H1 (cell line): ENCODE results near the gene IFRD1. TPM values are rescaled to one million over a fixed set of nuclear protein-coding genes. Genes with fewer than 3 reads are reported as not detected.

Source experiments
- CTCF ChIA-PET: fragments of 300-600 bp; sonication (Branson Sonifier 250); formaldehyde crosslinking; loops from one replicate; lab custom pipeline; 2021; ENCODE audit not compliant: partially characterized antibody; lab: Charles Lee
- POLR2A ChIA-PET: fragments of 300-600 bp; sonication (Branson Sonifier 250); formaldehyde crosslinking; loops from one replicate; lab custom pipeline; 2021; ENCODE audit warnings: inconsistent platforms; ENCODE audit not compliant: partially characterized antibody; lab: Charles Lee
- DNase-seq, 2 experiments: peaks; one replicate each; pipeline versions ENCODE4 v3.0.0 to v3.0.0-alpha.2; 2010 to 2022; ENCODE audit warnings: low spot score in 2 of 2, low read depth in 1 of 2, mixed read lengths in 1 of 2
- FAIRE-seq: peaks from 2 replicates; lab custom pipeline; 2011; peaks lifted over from hg19 to GRCh38; lab: Jason Lieb, UNC
- H2AFZ ChIP-seq: 2 replicates; pipeline ENCODE4 v1.8.1; 2012; ENCODE audit warnings: low read length, inconsistent platforms
- H2AK5ac ChIP-seq: 2 replicates; pipeline ENCODE4 v1.6.1; 2013; ENCODE audit warnings: low read depth, low read length
- H2BK120ac ChIP-seq: replicated peaks from 2 replicates; pipeline ENCODE3; 2013; ENCODE audit warnings: low read depth, low read length, inconsistent platforms
- H2BK12ac ChIP-seq: 2 replicates; pipeline ENCODE4 v1.6.1; 2013; ENCODE audit warnings: low read depth, low read length
- H2BK15ac ChIP-seq: 2 replicates; pipeline ENCODE4 v1.6.1; 2013; ENCODE audit warnings: low read length
- H2BK20ac ChIP-seq: 2 replicates; pipeline ENCODE4 v1.6.1; 2013; ENCODE audit warnings: low read length
- H2BK5ac ChIP-seq: 2 replicates; pipeline ENCODE4 v1.6.1; 2013; ENCODE audit warnings: low read depth, low read length
- H3K14ac ChIP-seq: 2 replicates; pipeline ENCODE4 v1.6.1; 2013; ENCODE audit warnings: inconsistent platforms; ENCODE audit not compliant: insufficient read length
- H3K18ac ChIP-seq: 2 replicates; pipeline ENCODE4 v1.6.1; 2013; ENCODE audit warnings: low read length; ENCODE audit errors: extremely low read depth
- H3K23ac ChIP-seq: 2 replicates; pipeline ENCODE4 v1.6.1; 2013; ENCODE audit warnings: inconsistent platforms; ENCODE audit not compliant: insufficient read length
- H3K23me2 ChIP-seq: 2 replicates; pipeline ENCODE4 v1.6.1; 2013; ENCODE audit warnings: low read depth, low read length
- H3K27ac ChIP-seq: 2 replicates; pipeline ENCODE4 v1.6.1; 2011; ENCODE audit warnings: low read depth, low read length, inconsistent platforms
- H3K27me3 ChIP-seq, 4 experiments: replicated peaks in 1 of 4; 1 replicate in 1 of 4; 2 replicates in 3 of 4; pipeline versions ENCODE4 v1.6.1 to v1.8.1; 2011 to 2013; ENCODE audit warnings: low read length in 3 of 4, mild to moderate bottlenecking in 3 of 4, inconsistent platforms in 2 of 4, mixed read lengths in 2 of 4, moderate library complexity in 1 of 4; ENCODE audit not compliant: control insufficient read depth in 3 of 4, insufficient read depth in 3 of 4; ENCODE audit errors: extremely low read depth in 1 of 4
- H3K36me3 ChIP-seq, 4 experiments: 2 replicates each; pipeline versions ENCODE4 v1.6.1 to v1.8.1; 2011 to 2013; ENCODE audit warnings: mild to moderate bottlenecking in 4 of 4, low read length in 3 of 4, moderate library complexity in 2 of 4, control low read depth in 1 of 4, inconsistent platforms in 1 of 4; ENCODE audit not compliant: insufficient read depth in 4 of 4, control insufficient read depth in 2 of 4
- H3K4ac ChIP-seq: replicated peaks from 2 replicates; pipeline ENCODE3; 2013; ENCODE audit warnings: low read length, low read depth, mixed read lengths, inconsistent platforms; ENCODE audit not compliant: insufficient read length
- H3K4me1 ChIP-seq, 4 experiments: replicated peaks in 1 of 4; 1 replicate in 1 of 4; 2 replicates in 3 of 4; pipeline versions ENCODE4 v1.6.1 to v1.8.1; 2011 to 2013; ENCODE audit warnings: low read length in 3 of 4, inconsistent platforms in 2 of 4, mixed read lengths in 1 of 4; ENCODE audit not compliant: insufficient read depth in 4 of 4, control insufficient read depth in 3 of 4
- H3K4me2 ChIP-seq, 2 experiments: 2 replicates each; pipeline versions ENCODE4 v1.6.1 to v1.8.1; 2011 to 2013; ENCODE audit warnings: low read depth in 2 of 2, low read length in 2 of 2, control low read depth in 1 of 2, inconsistent platforms in 1 of 2, mild to moderate bottlenecking in 1 of 2; ENCODE audit not compliant: insufficient read depth in 1 of 2
- H3K4me3 ChIP-seq, 4 experiments: fragments of 200-600, 300-600 bp in 1 of 4; sonication (generic), shearing (Covaris generic), sonication (Bioruptor Twin) in 1 of 4; 2 replicates each; pipeline versions ENCODE4 v1.5.1 to v1.8.1; 2011 to 2016; ENCODE audit warnings: low read length in 4 of 4, low read depth in 3 of 4, control low read depth in 2 of 4, inconsistent platforms in 2 of 4, mild to moderate bottlenecking in 2 of 4, mixed read lengths in 1 of 4, moderate library complexity in 1 of 4; ENCODE audit not compliant: insufficient read depth in 2 of 4; ENCODE audit errors: extremely low read depth in 1 of 4
- H3K56ac ChIP-seq: replicated peaks from 2 replicates; pipeline ENCODE3; 2013; ENCODE audit warnings: low read depth, mild to moderate bottlenecking, mixed read lengths, low read length, inconsistent platforms; ENCODE audit not compliant: insufficient read length
- H3K79me1 ChIP-seq: 2 replicates; pipeline ENCODE4 v1.6.1; 2013; ENCODE audit warnings: low read depth, low read length, control low read depth
- H3K79me2 ChIP-seq, 2 experiments: 2 replicates each; pipeline versions ENCODE4 v1.6.1 to v1.8.1; 2012 to 2013; ENCODE audit warnings: low read length in 2 of 2, mild to moderate bottlenecking in 2 of 2, inconsistent platforms in 1 of 2; ENCODE audit not compliant: insufficient read depth in 2 of 2, control insufficient read depth in 1 of 2
- H3K9ac ChIP-seq, 4 experiments: replicated peaks in 1 of 4; 1 replicate in 1 of 4; 2 replicates in 3 of 4; pipeline versions ENCODE4 v1.6.1 to v1.8.1; 2011 to 2013; ENCODE audit warnings: low read depth in 3 of 4, low read length in 3 of 4, control low read depth in 2 of 4, mild to moderate bottlenecking in 2 of 4, moderate library complexity in 2 of 4, inconsistent platforms in 1 of 4; ENCODE audit errors: extremely low read depth in 1 of 4
- H3K9me3 ChIP-seq, 2 experiments: 2 replicates each; pipeline versions ENCODE4 v1.6.1 to v1.8.1; 2012 to 2013; ENCODE audit warnings: mild to moderate bottlenecking in 2 of 2, moderate library complexity in 2 of 2, control low read depth in 1 of 2, inconsistent platforms in 1 of 2, low read depth in 1 of 2, low read length in 1 of 2, mixed read lengths in 1 of 2; ENCODE audit not compliant: insufficient read depth in 2 of 2
- H4K20me1 ChIP-seq, 2 experiments: replicated peaks in 1 of 2; 2 replicates each; pipeline versions ENCODE3 to v1.8.1; 2011 to 2013; ENCODE audit warnings: inconsistent platforms in 2 of 2, low read length in 2 of 2, mild to moderate bottlenecking in 1 of 2; ENCODE audit not compliant: insufficient read depth in 2 of 2, control insufficient read depth in 1 of 2
- H4K5ac ChIP-seq: 2 replicates; pipeline ENCODE4 v1.6.1; 2013; ENCODE audit warnings: low read length, low read depth, mixed read lengths, inconsistent platforms; ENCODE audit not compliant: insufficient read length
- H4K8ac ChIP-seq: 2 replicates; pipeline ENCODE4 v1.8.0; 2013; ENCODE audit warnings: mild to moderate bottlenecking, moderate library complexity, low read length, inconsistent platforms; ENCODE audit not compliant: insufficient read depth; ENCODE audit errors: extremely low read depth
- H4K91ac ChIP-seq: replicated peaks from 2 replicates; pipeline ENCODE3; 2013; ENCODE audit warnings: low read length, mixed read lengths, inconsistent platforms; ENCODE audit not compliant: insufficient read length
- EP300 ChIP-seq, 2 experiments: IDR thresholded peaks; 1 replicate in 1 of 2; 2 replicates in 1 of 2; pipeline ENCODE4 v1.6.1; 2011 to 2012; ENCODE audit warnings: low read depth in 2 of 2, low read length in 2 of 2, mild to moderate bottlenecking in 2 of 2, borderline replicate concordance in 1 of 2, inconsistent platforms in 1 of 2, moderate library complexity in 1 of 2
- WGBS, 2 experiments: shearing (Covaris generic) in 1 of 2; methylation state at CpG; one replicate each; pipeline versions ENCODE4 v1.1.6 to v1.1.7; 2013 to 2015; ENCODE audit warnings: low lambda C conversion rate in 2 of 2, mixed read lengths in 2 of 2, inconsistent platforms in 1 of 2, low coverage in 1 of 2, missing lambda C conversion rate in 1 of 2; ENCODE audit not compliant: insufficient replicate concordance in 2 of 2, insufficient coverage in 1 of 2, insufficient read length in 1 of 2; ENCODE audit errors: extremely low coverage in 1 of 2, missing lambda C conversion rate in 1 of 2; 5-methylcytosine and 5-hydroxymethylcytosine counted together
- polyA plus RNA-seq, 7 experiments: library from polyadenylated mRNA; depleted of rRNA in 3 of 7; stranded (reverse) in 5 of 7; unstranded in 2 of 7; fragments of >200 nt in 5 of 7; fragments of 200-250 nt in 2 of 7; gene quantifications; 1 replicate in 5 of 7; 2 replicates in 1 of 7; 4 replicates in 1 of 7; pipeline versions ENCODE4 v1.2.1 to v1.2.3, GENCODE V29; 2011 to 2013; ENCODE audit warnings: missing spikeins in 2 of 7, mixed read lengths in 2 of 7
- total RNA-seq: library from RNA; stranded (reverse); fragmentation: NEBNext Ultra II Directional; extraction: Animal tissue kit (Norgen Biotek cat#: 25700); gene quantifications from 2 replicates; pipeline ENCODE4 v1.2.1, GENCODE V29; 2021

The IFRD1 gene
- total and polyA plus RNA-seq, 2 of the 8 experiments (the other 6 are each of a cell fraction or from before 2014, with no cell fraction given): 23.0 to 50.4 TPM

DNA sequence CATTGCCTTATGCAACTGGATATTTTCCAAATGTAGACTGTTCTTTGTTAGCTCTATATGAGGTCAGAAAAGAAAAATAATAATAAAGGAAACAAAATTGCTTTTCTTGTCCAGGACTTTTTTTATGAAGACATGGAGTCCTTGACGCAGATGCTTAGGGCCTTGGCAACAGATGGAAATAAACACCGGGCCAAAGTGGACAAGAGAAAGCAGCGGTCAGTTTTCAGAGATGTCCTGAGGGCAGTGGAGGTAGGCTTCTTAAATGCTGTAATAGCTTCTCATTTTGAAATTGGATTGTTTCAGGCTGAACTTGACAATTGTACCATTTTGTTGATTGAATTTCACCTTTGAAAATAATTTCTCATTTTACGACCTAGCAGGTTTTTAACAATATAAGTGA is 17.6 kb downstream of the IFRD1 start:
- TF ChIP-seq EP300 (IDR thresholded peaks at IDR 0.05; ENCODE audit: borderline replicate concordance in 1 of 2, low read depth in 2 of 2, low read length in 2 of 2): no peak
- Histone ChIP-seq H3K14ac (no peak overlapping the region), H3K27ac (no peak overlapping the region), H3K4me1 (no peaks in the 10 kb centered on the region), H3K9me3 (no peaks in the 10 kb centered on the region), H4K5ac (no peak overlapping the region), H3K4me3 (no peak overlapping the region), H3K27me3 (no peaks in the 10 kb centered on the region), H3K9ac (no peak overlapping the region), H2AFZ (no peak overlapping the region), H2BK20ac (no peak overlapping the region), H4K91ac (no peak overlapping the region), H3K79me1 (no peaks in the 10 kb centered on the region; the same call in 1 of the 2 replicates), H2BK12ac (no peak overlapping the region), H3K4me2 (no peak overlapping the region), H2BK15ac (no peak overlapping the region), H3K23ac (no peak overlapping the region), H4K8ac (no peak overlapping the region), H2BK5ac (no peak overlapping the region), H3K18ac (no peak overlapping the region), H3K79me2 (0 out of 4 replicates have a peak, but pooled peaks cover 0 to 5% of the 10 kb centered on the region in 2 experiments), H2AK5ac (no peak overlapping the region), H3K23me2 (no peaks in the 10 kb centered on the region), H2BK120ac (no peak overlapping the region), H4K20me1 (peaks cover 0 to 4% of the 10 kb centered on the region in 2 experiments), H3K4ac (no peak overlapping the region), H3K36me3 (peaks cover 11 to 94% (median 53%) of the 10 kb centered on the region in 4 experiments), H3K56ac (no peak overlapping the region)
- CTCF ChIA-PET: interaction anchor here (0.6 to 1.9 kb wide), 4 partner anchors 13 to 737 kb away, joined by 3 to 6 read pairs (median 4); partner anchors contain the start of gene LSMEM1
- FAIRE-seq (no peak), DNase-seq (no peak)
- POLR2A ChIA-PET: interaction anchor here (1.7 kb wide), 1 partner anchor 17 kb away, joined by 14 read pairs; the partner anchor contains the start of gene IFRD1
- WGBS, 2 experiments: 89% methylated on average over 4 of the region's 4 CpGs; no CpG with 5 or more reads in 1 of the 2 experiments
